K562 (cell line): ENCODE results near the gene PMVK. TPM values are rescaled to one million over a fixed set of nuclear protein-coding genes. Genes with fewer than 3 reads are reported as not detected.

Source experiments
- KLF1 ChIP-seq: fragments of 450-650 bp; IDR thresholded peaks from 2 replicates; pipeline ENCODE4 v1.6.1; 2016; ENCODE audit warnings: missing genetic modification characterization, missing compliant biosample characterization
- SOX6 ChIP-seq: fragments of 450-650 bp; IDR thresholded peaks from 2 replicates; pipeline ENCODE4 v1.6.1; 2014; ENCODE audit warnings: mild to moderate bottlenecking
- polyA plus RNA-seq, 8 experiments: library from polyadenylated mRNA; depleted of rRNA in 4 of 8; stranded (reverse) in 5 of 8; unstranded in 3 of 8; fragments of >200 nt; fragmentation: Nextera tagmentation in 2 of 8; fragmentation: Illumina TruSeq in 1 of 8; extraction: Ambion mirVana in 2 of 8; extraction: Trizol in 1 of 8; gene quantifications; 2 replicates each; pipeline versions ENCODE4 v1.2.1 to v1.2.3, GENCODE V29; 2011 to 2014; ENCODE audit warnings: inconsistent platforms in 1 of 8, missing spikeins in 1 of 8
- total RNA-seq, 7 experiments: library from RNA; depleted of rRNA in 6 of 7; stranded (reverse); fragments of >200 nt in 6 of 7; fragmentation: Illumina TruSeq in 2 of 7; extraction: Trizol in 2 of 7; gene quantifications; 2 replicates each; pipeline versions ENCODE4 v1.2.1 to v1.2.3, GENCODE V29; 2011 to 2021; ENCODE audit warnings: low replicate concordance in 1 of 7
- TF ChIP-seq, protein P1 (sequence below), 2 experiments: fragments of 450-650 bp; IDR thresholded peaks; 2 replicates each; pipeline ENCODE4 v1.6.1; 2016; ENCODE audit warnings: mild to moderate bottlenecking in 2 of 2, borderline replicate concordance in 1 of 2, low read depth in 1 of 2, moderate library complexity in 1 of 2

PMVK gene
- total and polyA plus RNA-seq, 9 of the 15 experiments (the other 6 are each of a cell fraction or from before 2014, with no cell fraction given), result 1.1 to 15.3 (median 6.3) TPM

DNA sequence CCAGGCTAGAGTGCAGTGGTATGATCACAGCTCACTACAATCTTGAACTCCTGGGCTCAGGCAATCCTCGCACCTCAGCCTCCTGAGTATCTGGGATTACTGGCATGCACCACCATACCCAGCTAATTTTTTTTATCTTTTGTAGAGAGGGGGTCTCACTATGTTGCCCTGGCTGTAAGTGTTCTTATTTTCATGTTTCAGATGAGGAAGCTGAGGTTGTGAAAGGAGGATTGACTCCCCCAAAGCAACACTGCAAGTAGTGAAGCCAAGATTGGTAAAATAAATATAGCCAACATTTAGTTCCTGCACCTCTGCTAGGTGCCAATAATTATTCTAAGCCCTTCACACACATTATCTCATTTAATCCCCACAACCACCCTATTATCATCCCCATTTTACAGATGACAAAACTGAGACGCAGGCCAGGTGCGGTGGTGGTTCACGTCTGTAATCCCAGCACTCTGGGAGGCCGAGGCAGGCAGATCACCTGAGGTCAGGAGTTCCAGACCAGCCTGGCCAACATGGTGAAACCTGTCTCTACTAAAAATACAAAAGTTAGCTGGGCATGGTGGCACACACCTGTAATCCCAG, 2.1 kb downstream of the PMVK start (continued):
- TF ChIP-seq, protein P1, sequence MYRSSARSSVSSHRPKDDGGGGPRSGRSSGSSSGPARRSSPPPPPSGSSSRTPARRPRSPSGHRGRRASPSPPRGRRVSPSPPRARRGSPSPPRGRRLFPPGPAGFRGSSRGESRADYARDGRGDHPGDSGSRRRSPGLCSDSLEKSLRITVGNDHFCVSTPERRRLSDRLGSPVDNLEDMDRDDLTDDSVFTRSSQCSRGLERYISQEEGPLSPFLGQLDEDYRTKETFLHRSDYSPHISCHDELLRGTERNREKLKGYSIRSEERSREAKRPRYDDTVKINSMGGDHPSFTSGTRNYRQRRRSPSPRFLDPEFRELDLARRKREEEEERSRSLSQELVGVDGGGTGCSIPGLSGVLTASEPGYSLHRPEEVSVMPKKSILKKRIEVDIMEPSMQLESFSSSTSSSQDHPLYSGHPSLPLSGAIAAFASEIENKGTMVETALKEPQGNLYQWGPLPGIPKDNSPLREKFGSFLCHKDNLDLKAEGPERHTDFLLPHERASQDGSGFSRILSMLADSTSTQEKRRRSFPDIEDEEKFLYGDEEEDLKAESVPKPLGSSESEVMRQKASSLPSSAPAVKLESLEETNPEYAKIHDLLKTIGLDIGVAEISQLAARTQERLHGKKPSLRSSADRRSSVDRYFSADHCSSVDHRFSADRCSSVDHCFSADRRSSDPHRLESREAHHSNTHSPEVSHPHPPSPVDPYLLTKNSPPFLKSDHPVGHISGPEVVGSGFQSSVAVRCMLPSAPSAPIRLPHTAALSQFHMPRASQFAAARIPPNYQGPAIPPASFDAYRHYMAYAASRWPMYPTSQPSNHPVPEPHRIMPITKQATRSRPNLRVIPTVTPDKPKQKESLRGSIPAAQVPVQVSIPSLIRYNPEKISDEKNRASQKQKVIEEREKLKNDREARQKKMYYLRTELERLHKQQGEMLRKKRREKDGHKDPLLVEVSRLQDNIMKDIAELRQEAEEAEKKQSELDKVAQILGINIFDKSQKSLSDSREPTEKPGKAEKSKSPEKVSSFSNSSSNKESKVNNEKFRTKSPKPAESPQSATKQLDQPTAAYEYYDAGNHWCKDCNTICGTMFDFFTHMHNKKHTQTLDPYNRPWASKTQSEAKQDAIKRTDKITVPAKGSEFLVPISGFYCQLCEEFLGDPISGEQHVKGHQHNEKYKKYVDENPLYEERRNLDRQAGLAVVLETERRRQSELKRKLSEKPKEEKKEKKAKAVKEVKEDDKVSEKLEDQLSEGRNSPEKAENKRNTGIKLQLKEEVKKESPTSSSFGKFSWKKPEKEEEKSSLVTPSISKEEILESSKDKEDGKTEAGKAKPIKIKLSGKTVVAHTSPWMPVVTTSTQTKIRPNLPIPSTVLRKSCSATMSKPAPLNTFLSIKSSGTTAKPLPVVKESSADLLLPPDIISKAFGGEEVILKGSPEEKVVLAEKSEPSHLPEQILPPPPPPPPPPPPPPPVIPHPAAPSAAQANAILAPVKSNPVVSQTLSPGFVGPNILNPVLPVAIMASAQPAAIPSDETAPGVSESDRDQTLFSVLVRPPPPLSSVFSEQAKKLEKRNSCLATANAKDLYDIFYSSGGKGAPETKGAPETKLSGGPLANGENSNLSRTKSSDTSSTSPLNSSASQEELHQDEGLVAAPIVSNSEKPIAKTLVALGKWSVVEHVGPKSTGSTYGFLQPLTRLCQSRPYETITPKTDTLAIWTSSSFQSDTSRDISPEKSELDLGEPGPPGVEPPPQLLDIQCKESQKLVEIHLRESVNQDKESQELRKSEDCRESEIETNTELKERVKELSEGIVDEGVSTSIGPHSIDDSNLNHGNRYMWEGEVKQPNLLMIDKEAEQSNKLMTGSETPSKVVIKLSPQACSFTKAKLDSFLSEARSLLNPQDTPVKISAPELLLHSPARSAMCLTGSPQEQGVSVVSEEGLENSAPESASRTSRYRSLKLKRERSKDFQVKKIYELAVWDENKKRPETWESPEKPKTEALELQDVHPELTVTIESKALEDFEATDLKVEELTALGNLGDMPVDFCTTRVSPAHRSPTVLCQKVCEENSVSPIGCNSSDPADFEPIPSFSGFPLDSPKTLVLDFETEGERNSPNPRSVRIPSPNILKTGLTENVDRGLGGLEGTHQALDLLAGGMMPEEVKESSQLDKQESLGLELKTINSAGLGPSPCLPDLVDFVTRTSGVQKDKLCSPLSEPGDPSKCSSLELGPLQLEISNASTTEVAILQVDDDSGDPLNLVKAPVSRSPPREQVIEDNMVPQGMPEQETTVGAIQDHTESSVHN (IDR thresholded peaks at IDR 0.05; ENCODE audit: borderline replicate concordance in 1 of 2, low read depth in 1 of 2), result no peak
- TF ChIP-seq KLF1 (tag) (no peak), SOX6 (no peak)
